Measurements from ENCODE around the gene ABCC3. TPM values are rescaled to one million over a fixed set of nuclear protein-coding genes. Genes with fewer than 3 reads are reported as not detected.

ABCC3 gene
- total RNA-seq, 3 donors from 2014 or later: 6.1 to 122 (median 81.0) TPM

GRCh38 chr17:50665838-50666237 lies 31.2 kb downstream of the ABCC3 start:
- H3K9me3 ChIP-seq: no peaks in the 10 kb centered on the region
- no peak for DNase-seq (ENCODE audit: low spot score in 2 of 2)
- H3K4me3 ChIP-seq: no peak overlapping the region
- peaks cover 0 to 9% of the 10 kb centered on the region in 2 donors for H3K4me1 ChIP-seq
- no peaks in the 10 kb centered on the region for H3K27me3 ChIP-seq
- H3K27ac ChIP-seq: no peak overlapping the region
- intact Hi-C loops (cut with DNase I; ENCODE audit: low total_unique reads): no loop called here
- no peaks in the 10 kb centered on the region for H3K36me3 ChIP-seq
- TF ChIP-seq POLR2A (IDR thresholded peaks at IDR 0.05) (no peak), POLR2AphosphoS5 (IDR thresholded peaks at IDR 0.05) (no peak), CTCF (IDR thresholded peaks at IDR 0.05) (no peak)

- Histone ChIP-seq H3K4me3 (no peak overlapping the region), H3K4me1 (peaks cover 0 to 4% of the 10 kb centered on the region in 2 donors), H3K36me3 (no peaks in the 10 kb centered on the region), H3K27me3 (no peaks in the 10 kb centered on the region), H3K9me3 (no peaks in the 10 kb centered on the region), H3K27ac (no peak overlapping the region)
- no peak for DNase-seq (ENCODE audit: low spot score in 2 of 2)
- TF ChIP-seq CTCF (IDR thresholded peaks at IDR 0.05) (no peak), POLR2A (IDR thresholded peaks at IDR 0.05) (no peak), POLR2AphosphoS5 (IDR thresholded peaks at IDR 0.05) (no peak)
- intact Hi-C loops (cut with DNase I; ENCODE audit: low total_unique reads): no loop called here
These were observed 31.6 kb downstream of the ABCC3 start for GRCh38 chr17:50666316-50666715.

- intact Hi-C loops (cut with DNase I; ENCODE audit: low total_unique reads): no loop called here
- TF ChIP-seq POLR2AphosphoS5 (IDR thresholded peaks at IDR 0.05): no peak
- TF ChIP-seq CTCF (IDR thresholded peaks at IDR 0.05): no peak
- TF ChIP-seq POLR2A (IDR thresholded peaks at IDR 0.05): no peak
- no peak for DNase-seq (ENCODE audit: low spot score in 2 of 2)
- H3K27ac ChIP-seq: no peak overlapping the region
- H3K4me3 ChIP-seq: no peak overlapping the region
- H3K27me3 ChIP-seq: no peaks in the 10 kb centered on the region
- H3K36me3 ChIP-seq: no peaks in the 10 kb centered on the region
- no peaks in the 10 kb centered on the region for H3K4me1 ChIP-seq
- H3K9me3 ChIP-seq: no peaks in the 10 kb centered on the region
These were observed 32.8 kb downstream of the ABCC3 start for GRCh38 chr17:50667259-50668024.

- H3K27me3 ChIP-seq: no peaks in the 10 kb centered on the region
- no peak overlapping the region for H3K27ac ChIP-seq
- H3K4me1 ChIP-seq: no peaks in the 10 kb centered on the region
- H3K4me3 ChIP-seq: no peak overlapping the region
- no peaks in the 10 kb centered on the region for H3K36me3 ChIP-seq
- no peak for DNase-seq (ENCODE audit: low spot score in 2 of 2)
- no peaks in the 10 kb centered on the region for H3K9me3 ChIP-seq
- TF ChIP-seq POLR2AphosphoS5 (IDR thresholded peaks at IDR 0.05) (no peak), CTCF (IDR thresholded peaks at IDR 0.05) (no peak), POLR2A (IDR thresholded peaks at IDR 0.05) (no peak)
- intact Hi-C loops (cut with DNase I; ENCODE audit: low total_unique reads): no loop called here
These were observed 33.5 kb downstream of the ABCC3 start for GRCh38 chr17:50668025-50668837.

All from breast epithelium (tissue), 4 donors.